NCI-H146 treated with DMSO at 0.1 percent for 48 hours (cell line): ENCODE measurements around the gene P2RX6.
"Not testable (repeated sequence)": the region's sequence is repeated elsewhere in the genome, so short reads cannot be mapped to it uniquely, and the experiment has no call there.

Experiments used
- DNase-seq: peaks from one replicate; lab custom pipeline; 2025; ENCODE audit not compliant: unreplicated experiment; lab: John Stamatoyannopoulos, UW

The P2RX6 gene

GRCh38 chr22:20994128-20994901, 20.6 kb upstream of the P2RX6 start:
- DNase-seq = no peak

GRCh38 chr22:20994902-20995241, 20.1 kb upstream of the P2RX6 start:
- no peak for DNase-seq

GRCh38 chr22:20995329-20996030, 19.5 kb upstream of the P2RX6 start:
- DNase-seq = no peak

- no peak for DNase-seq
Measured at GRCh38 chr22:20996031-20996410, 18.9 kb upstream of the P2RX6 start.

GRCh38 chr22:20996598-20997535, 18.1 kb upstream of the P2RX6 start:
- no peak for DNase-seq

- no peak for DNase-seq
Measured at GRCh38 chr22:20997536-20998257, 17.3 kb upstream of the P2RX6 start.

- no peak for DNase-seq
Measured at GRCh38 chr22:20998411-20999336, 16.3 kb upstream of the P2RX6 start.

GRCh38 chr22:20999350-21000206, 15.4 kb upstream of the P2RX6 start:
- no peak for DNase-seq

- DNase-seq = no peak
Measured at GRCh38 chr22:21000207-21000986, 14.6 kb upstream of the P2RX6 start.

- DNase-seq = no peak
Measured at GRCh38 chr22:21000987-21001600, 13.9 kb upstream of the P2RX6 start.

- DNase-seq = peak; percentile 83
Measured at GRCh38 chr22:21001601-21002325, 13.2 kb upstream of the P2RX6 start, which contains the start of gene THAP7. Gene THAP7 (minus strand): TSS chr22:21002118. CDS start chr22:21001911, 207 bp downstream.

GRCh38 chr22:21003782-21004181, 11.2 kb upstream of the P2RX6 start:
- no peak for DNase-seq

GRCh38 chr22:21009208-21009607, 5.8 kb upstream of the P2RX6 start:
- not testable (repeated sequence) for DNase-seq

GRCh38 chr22:21009638-21010425, 5.1 kb upstream of the P2RX6 start:
- DNase-seq = no peak

GRCh38 chr22:21010426-21011113, 4.4 kb upstream of the P2RX6 start:
- DNase-seq = no peak
